ENCODE data around the gene RALB. TPM values are rescaled to one million over a fixed set of nuclear protein-coding genes. Genes with fewer than 3 reads are reported as not detected.

The RALB gene
- total and polyA plus RNA-seq, 2 experiments from 2014 or later: 15.2 to 17.4 TPM

DNA sequence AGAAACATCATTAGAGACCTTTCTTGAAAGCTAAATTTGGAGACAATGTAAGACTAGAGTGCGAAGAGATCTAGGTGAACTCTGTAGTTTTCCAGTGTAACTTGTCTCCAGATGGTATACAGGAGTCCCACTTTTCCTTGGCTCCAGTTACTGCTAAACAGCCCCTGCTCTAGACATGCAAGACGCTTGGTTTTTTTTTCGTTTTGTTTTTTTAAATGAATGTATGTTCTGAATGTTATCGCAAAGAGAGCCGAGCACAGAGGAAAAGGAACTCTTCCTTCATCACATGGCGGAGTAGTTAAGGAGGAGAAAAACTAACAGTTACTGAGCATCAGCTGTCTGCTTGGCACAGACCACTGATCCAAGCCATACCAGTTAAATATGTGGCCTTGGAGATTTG lies 2.4 kb downstream of the RALB start:
- peaks cover 12% of the 10 kb centered on the region; the same call in 1 of the 2 replicates for H3K79me2 ChIP-seq (replicated peaks; ENCODE audit: insufficient read depth)

More for the DNA sequence above, 2.4 kb downstream of the RALB start:
- DNase-seq (ENCODE audit: low spot score): no peak
- Mint-ChIP-seq H3K36me3 (ENCODE audit: low read depth) (peaks cover 11% of the 10 kb centered on the region), H3K4me1 (peaks cover 21% of the 10 kb centered on the region), H3K4me3 (no peak overlapping the region), H3K27ac (no peak overlapping the region), H3K27me3 (ENCODE audit: insufficient read depth, low read depth, poor library complexity) (peaks cover 37% of the 10 kb centered on the region), H3K9me3 (peaks cover 7% of the 10 kb centered on the region; the same call in 2 of the 3 replicates)
- Histone ChIP-seq H2AFZ (no peak overlapping the region), H3K27me3 (ENCODE audit: insufficient read depth) (peaks cover 43% of the 10 kb centered on the region), H3K4me2 (no peak overlapping the region), H3K36me3 (ENCODE audit: insufficient read depth) (no peaks in the 10 kb centered on the region), H3K27ac (ENCODE audit: low read depth) (no peak overlapping the region), H3K4me3 (no peak overlapping the region), H3F3A (replicated peaks; ENCODE audit: low read depth) (peaks cover 13% of the 10 kb centered on the region; the same call in 1 of the 2 replicates), H4K20me1 (replicated peaks; ENCODE audit: insufficient read depth) (peaks cover 4% of the 10 kb centered on the region), H3K9me2 (ENCODE audit: insufficient read depth) (no peaks in the 10 kb centered on the region), H3K4me1 (ENCODE audit: insufficient read depth) (peaks cover 12% of the 10 kb centered on the region)
- TF ChIP-seq ZNF114 (CRISPR knock-in tag; IDR thresholded peaks at IDR 0.05) (no peak), CREB1 (CRISPR knock-in tag; IDR thresholded peaks at IDR 0.05; ENCODE audit: low read depth) (no peak), JUNB (IDR thresholded peaks at IDR 0.05; ENCODE audit: unreplicated experiment) (no peak), STAT1 (IDR thresholded peaks at IDR 0.05; ENCODE audit: unreplicated experiment) (no peak), POLR2AphosphoS5 (IDR thresholded peaks at IDR 0.05; ENCODE audit: low read depth) (no peak), NANOG (IDR thresholded peaks at IDR 0.05; ENCODE audit: borderline replicate concordance) (no peak), ZNF331 (CRISPR knock-in tag; IDR thresholded peaks at IDR 0.05; ENCODE audit: low read depth) (no peak), EZH2phosphoT487 (IDR thresholded peaks at IDR 0.05; ENCODE audit: unreplicated experiment) (no peak), EZH2 (IDR thresholded peaks at IDR 0.05; ENCODE audit: low read depth, unreplicated experiment) (no peak)
- TF ChIP-seq, protein P1, sequence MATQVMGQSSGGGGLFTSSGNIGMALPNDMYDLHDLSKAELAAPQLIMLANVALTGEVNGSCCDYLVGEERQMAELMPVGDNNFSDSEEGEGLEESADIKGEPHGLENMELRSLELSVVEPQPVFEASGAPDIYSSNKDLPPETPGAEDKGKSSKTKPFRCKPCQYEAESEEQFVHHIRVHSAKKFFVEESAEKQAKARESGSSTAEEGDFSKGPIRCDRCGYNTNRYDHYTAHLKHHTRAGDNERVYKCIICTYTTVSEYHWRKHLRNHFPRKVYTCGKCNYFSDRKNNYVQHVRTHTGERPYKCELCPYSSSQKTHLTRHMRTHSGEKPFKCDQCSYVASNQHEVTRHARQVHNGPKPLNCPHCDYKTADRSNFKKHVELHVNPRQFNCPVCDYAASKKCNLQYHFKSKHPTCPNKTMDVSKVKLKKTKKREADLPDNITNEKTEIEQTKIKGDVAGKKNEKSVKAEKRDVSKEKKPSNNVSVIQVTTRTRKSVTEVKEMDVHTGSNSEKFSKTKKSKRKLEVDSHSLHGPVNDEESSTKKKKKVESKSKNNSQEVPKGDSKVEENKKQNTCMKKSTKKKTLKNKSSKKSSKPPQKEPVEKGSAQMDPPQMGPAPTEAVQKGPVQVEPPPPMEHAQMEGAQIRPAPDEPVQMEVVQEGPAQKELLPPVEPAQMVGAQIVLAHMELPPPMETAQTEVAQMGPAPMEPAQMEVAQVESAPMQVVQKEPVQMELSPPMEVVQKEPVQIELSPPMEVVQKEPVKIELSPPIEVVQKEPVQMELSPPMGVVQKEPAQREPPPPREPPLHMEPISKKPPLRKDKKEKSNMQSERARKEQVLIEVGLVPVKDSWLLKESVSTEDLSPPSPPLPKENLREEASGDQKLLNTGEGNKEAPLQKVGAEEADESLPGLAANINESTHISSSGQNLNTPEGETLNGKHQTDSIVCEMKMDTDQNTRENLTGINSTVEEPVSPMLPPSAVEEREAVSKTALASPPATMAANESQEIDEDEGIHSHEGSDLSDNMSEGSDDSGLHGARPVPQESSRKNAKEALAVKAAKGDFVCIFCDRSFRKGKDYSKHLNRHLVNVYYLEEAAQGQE (IDR thresholded peaks at IDR 0.05; ENCODE audit: unreplicated experiment): no peak
- TF ChIP-seq, protein P2, sequence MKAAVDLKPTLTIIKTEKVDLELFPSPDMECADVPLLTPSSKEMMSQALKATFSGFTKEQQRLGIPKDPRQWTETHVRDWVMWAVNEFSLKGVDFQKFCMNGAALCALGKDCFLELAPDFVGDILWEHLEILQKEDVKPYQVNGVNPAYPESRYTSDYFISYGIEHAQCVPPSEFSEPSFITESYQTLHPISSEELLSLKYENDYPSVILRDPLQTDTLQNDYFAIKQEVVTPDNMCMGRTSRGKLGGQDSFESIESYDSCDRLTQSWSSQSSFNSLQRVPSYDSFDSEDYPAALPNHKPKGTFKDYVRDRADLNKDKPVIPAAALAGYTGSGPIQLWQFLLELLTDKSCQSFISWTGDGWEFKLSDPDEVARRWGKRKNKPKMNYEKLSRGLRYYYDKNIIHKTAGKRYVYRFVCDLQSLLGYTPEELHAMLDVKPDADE (IDR thresholded peaks at IDR 0.05): no peak
- TF ChIP-seq, protein P3, sequence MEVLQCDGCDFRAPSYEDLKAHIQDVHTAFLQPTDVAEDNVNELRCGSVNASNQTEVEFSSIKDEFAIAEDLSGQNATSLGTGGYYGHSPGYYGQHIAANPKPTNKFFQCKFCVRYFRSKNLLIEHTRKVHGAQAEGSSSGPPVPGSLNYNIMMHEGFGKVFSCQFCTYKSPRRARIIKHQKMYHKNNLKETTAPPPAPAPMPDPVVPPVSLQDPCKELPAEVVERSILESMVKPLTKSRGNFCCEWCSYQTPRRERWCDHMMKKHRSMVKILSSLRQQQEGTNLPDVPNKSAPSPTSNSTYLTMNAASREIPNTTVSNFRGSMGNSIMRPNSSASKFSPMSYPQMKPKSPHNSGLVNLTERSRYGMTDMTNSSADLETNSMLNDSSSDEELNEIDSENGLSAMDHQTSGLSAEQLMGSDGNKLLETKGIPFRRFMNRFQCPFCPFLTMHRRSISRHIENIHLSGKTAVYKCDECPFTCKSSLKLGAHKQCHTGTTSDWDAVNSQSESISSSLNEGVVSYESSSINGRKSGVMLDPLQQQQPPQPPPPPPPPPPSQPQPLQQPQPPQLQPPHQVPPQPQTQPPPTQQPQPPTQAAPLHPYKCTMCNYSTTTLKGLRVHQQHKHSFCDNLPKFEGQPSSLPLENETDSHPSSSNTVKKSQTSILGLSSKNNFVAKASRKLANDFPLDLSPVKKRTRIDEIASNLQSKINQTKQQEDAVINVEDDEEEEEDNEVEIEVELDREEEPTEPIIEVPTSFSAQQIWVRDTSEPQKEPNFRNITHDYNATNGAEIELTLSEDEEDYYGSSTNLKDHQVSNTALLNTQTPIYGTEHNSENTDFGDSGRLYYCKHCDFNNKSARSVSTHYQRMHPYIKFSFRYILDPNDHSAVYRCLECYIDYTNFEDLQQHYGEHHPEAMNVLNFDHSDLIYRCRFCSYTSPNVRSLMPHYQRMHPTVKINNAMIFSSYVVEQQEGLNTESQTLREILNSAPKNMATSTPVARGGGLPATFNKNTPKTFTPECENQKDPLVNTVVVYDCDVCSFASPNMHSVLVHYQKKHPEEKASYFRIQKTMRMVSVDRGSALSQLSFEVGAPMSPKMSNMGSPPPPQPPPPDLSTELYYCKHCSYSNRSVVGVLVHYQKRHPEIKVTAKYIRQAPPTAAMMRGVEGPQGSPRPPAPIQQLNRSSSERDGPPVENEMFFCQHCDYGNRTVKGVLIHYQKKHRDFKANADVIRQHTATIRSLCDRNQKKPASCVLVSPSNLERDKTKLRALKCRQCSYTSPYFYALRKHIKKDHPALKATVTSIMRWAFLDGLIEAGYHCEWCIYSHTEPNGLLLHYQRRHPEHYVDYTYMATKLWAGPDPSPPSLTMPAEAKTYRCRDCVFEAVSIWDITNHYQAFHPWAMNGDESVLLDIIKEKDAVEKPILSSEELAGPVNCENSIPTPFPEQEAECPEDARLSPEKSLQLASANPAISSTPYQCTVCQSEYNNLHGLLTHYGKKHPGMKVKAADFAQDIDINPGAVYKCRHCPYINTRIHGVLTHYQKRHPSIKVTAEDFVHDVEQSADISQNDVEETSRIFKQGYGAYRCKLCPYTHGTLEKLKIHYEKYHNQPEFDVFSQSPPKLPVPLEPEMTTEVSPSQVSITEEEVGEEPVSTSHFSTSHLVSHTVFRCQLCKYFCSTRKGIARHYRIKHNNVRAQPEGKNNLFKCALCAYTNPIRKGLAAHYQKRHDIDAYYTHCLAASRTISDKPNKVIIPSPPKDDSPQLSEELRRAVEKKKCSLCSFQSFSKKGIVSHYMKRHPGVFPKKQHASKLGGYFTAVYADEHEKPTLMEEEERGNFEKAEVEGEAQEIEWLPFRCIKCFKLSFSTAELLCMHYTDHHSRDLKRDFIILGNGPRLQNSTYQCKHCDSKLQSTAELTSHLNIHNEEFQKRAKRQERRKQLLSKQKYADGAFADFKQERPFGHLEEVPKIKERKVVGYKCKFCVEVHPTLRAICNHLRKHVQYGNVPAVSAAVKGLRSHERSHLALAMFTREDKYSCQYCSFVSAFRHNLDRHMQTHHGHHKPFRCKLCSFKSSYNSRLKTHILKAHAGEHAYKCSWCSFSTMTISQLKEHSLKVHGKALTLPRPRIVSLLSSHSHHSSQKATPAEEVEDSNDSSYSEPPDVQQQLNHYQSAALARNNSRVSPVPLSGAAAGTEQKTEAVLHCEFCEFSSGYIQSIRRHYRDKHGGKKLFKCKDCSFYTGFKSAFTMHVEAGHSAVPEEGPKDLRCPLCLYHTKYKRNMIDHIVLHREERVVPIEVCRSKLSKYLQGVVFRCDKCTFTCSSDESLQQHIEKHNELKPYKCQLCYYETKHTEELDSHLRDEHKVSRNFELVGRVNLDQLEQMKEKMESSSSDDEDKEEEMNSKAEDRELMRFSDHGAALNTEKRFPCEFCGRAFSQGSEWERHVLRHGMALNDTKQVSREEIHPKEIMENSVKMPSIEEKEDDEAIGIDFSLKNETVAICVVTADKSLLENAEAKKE (CRISPR knock-in tag; IDR thresholded peaks at IDR 0.05): no peak
- TF ChIP-seq, protein P4, sequence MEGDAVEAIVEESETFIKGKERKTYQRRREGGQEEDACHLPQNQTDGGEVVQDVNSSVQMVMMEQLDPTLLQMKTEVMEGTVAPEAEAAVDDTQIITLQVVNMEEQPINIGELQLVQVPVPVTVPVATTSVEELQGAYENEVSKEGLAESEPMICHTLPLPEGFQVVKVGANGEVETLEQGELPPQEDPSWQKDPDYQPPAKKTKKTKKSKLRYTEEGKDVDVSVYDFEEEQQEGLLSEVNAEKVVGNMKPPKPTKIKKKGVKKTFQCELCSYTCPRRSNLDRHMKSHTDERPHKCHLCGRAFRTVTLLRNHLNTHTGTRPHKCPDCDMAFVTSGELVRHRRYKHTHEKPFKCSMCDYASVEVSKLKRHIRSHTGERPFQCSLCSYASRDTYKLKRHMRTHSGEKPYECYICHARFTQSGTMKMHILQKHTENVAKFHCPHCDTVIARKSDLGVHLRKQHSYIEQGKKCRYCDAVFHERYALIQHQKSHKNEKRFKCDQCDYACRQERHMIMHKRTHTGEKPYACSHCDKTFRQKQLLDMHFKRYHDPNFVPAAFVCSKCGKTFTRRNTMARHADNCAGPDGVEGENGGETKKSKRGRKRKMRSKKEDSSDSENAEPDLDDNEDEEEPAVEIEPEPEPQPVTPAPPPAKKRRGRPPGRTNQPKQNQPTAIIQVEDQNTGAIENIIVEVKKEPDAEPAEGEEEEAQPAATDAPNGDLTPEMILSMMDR (conservative IDR thresholded peaks at IDR 0.05; ENCODE audit: low read depth in 2 of 2): no peak
- no peak for ATAC-seq

Measured in GM23338 (cell line).